ENCODE data around the gene MYO9A.

The MYO9A gene

GRCh38 chr15:72131922-72132321 is 14.0 kb upstream of the MYO9A start:
- Histone ChIP-seq H3K27me3 (ENCODE audit: insufficient read depth, poor library complexity, severe bottlenecking) (no peaks in the 10 kb centered on the region), H3K4me3 (replicated peaks; ENCODE audit: insufficient read depth, low read length) (no peak overlapping the region), H3K27ac (replicated peaks) (no peak overlapping the region)
- DNase-seq (ENCODE audit: low read depth in 1 of 2, low spot score in 1 of 2) = no peak
- TF ChIP-seq CTCF (IDR thresholded peaks at IDR 0.05; ENCODE audit: insufficient read depth, low read length) (no peak), SPI1 (IDR thresholded peaks at IDR 0.05; ENCODE audit: borderline replicate concordance, low read depth) (no peak), POLR2AphosphoS5 (IDR thresholded peaks at IDR 0.05; ENCODE audit: low read depth) (no peak), REST (IDR thresholded peaks at IDR 0.05; ENCODE audit: insufficient replicate concordance, low read depth) (no peak), GABPA (IDR thresholded peaks at IDR 0.05; ENCODE audit: low read depth) (no peak)

- Histone ChIP-seq H3K27ac (replicated peaks) (no peak overlapping the region), H3K27me3 (ENCODE audit: insufficient read depth, poor library complexity, severe bottlenecking) (no peaks in the 10 kb centered on the region), H3K4me3 (replicated peaks; ENCODE audit: insufficient read depth, low read length) (no peak overlapping the region)
- TF ChIP-seq REST (IDR thresholded peaks at IDR 0.05; ENCODE audit: insufficient replicate concordance, low read depth) (no peak), POLR2AphosphoS5 (IDR thresholded peaks at IDR 0.05; ENCODE audit: low read depth) (no peak), CTCF (IDR thresholded peaks at IDR 0.05; ENCODE audit: insufficient read depth, low read length) (no peak), SPI1 (IDR thresholded peaks at IDR 0.05; ENCODE audit: borderline replicate concordance, low read depth) (no peak), GABPA (IDR thresholded peaks at IDR 0.05; ENCODE audit: low read depth) (no peak)
- no peak for DNase-seq (ENCODE audit: low read depth in 1 of 2, low spot score in 1 of 2)
Observed at GRCh38 chr15:72130272-72130671, 12.3 kb upstream of the MYO9A start.

- no peak for DNase-seq (ENCODE audit: low read depth in 1 of 2, low spot score in 1 of 2)
- no peak overlapping the region for H3K27ac ChIP-seq (replicated peaks)
- no peaks in the 10 kb centered on the region for H3K27me3 ChIP-seq (ENCODE audit: insufficient read depth, poor library complexity, severe bottlenecking)
- H3K4me3 ChIP-seq (replicated peaks; ENCODE audit: insufficient read depth, low read length) = no peak overlapping the region
- TF ChIP-seq REST (IDR thresholded peaks at IDR 0.05; ENCODE audit: insufficient replicate concordance, low read depth) (no peak), GABPA (IDR thresholded peaks at IDR 0.05; ENCODE audit: low read depth) (no peak), SPI1 (IDR thresholded peaks at IDR 0.05; ENCODE audit: borderline replicate concordance, low read depth) (no peak), CTCF (IDR thresholded peaks at IDR 0.05; ENCODE audit: insufficient read depth, low read length) (no peak), POLR2AphosphoS5 (IDR thresholded peaks at IDR 0.05; ENCODE audit: low read depth) (no peak)
Observed at GRCh38 chr15:72128359-72128758, 10.4 kb upstream of the MYO9A start.
